ENCODE measurements around the gene KRTAP12-3.
"Not testable (repeated sequence)": the region's sequence is repeated elsewhere in the genome, so short reads cannot be mapped to it uniquely, and the experiment has no call there.

Gene KRTAP12-3

DNA sequence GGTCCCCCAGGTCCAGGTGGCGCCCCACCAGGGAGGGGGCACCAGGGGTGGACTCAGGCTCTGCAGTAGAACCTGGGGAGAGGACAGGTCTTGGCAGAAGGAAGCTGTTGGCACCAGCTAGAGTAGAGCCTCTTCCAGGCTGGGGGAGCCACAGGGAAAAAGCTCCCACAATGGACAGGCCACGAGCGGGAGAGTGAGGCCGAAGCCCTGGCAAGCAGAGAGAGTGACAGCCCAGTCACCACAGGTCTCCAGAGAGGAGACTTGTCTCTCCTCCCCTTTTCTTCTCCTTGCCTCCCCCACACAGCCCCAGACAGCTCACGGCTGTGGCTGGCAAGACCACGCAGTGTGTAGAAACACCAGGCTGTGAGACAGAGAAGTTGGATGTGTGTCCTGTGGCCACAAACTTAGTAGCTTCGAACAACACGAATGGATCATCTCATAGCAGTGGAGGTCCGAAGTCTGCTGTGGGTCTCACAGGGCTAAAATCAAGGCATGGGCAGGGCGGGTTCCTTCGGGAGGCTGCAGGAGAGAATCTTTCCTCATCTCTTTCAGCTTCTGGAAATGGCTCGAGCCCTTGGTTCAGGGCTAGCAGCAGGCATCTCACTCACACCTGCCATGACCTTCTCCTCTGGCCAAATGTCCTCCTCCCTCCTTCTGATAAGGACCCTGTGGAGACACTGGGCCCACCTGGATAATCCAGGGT lies 6.6 kb upstream of the KRTAP12-3 start:
- DNase-seq (ENCODE audit: low spot score): no peak

DNA sequence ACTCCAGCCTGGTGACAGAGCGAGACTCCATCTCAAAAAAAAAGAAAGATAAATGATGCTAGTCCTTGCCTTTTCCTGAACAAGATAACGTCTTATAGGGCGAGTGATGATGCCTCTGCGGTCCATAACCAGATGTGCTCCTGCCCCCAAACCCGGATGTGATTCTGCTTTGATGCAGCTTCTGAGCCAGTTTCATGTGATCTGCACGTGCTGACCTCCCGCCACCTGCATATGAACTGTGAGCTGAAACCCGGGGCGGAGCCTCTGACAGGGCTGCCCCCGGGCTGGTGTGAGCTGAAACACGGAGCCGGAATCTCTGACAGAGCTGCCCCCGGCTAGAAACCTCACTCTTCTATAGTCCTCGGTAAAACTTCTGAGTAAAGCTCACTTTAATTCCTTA lies 4.6 kb upstream of the KRTAP12-3 start:
- DNase-seq (ENCODE audit: low spot score): no peak

DNA sequence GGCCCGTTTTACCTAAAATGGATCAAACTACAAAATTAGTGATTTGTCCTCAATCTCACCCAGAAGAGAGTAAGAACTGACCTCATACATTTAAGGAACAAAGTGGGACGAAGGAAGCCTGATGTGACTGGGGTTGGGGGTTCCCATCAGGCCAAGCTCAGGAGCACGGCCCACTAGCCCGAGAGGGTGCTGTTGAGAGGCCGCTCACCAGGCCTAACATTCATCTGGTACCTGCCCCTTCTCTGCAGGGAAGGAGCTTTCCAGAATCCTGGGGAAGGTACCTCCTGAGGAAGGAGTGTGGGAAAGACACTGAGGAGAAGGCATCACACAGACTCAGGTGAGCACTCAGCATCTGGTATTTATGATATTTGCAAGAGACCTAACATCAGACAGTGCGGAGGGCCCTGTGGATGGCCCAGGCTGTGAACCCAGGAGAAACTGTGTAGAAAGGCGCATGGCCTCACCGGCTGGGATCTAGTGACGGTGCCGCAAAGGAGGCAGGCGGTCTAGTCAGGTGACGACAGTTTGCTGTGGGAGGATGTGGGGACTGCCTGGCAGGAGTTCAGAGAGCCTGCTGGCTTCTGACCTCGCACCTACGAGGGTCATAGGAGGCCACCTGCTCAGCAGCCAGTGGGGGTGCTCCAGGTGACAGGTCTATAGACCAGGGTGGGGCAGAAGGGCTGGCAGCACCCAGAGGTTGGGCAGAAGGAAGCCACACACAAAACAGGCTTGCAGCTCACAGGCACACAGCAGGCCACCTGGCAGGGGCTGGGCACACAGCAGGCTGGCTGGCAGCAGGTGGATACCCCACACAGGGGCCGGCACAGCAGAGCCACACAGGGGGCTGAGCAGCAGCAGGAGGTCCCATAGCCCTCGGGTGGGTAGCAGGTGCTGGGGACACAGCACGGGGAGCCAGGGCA lies 3.8 kb upstream of the KRTAP12-3 start:
- DNase-seq (ENCODE audit: low spot score): no peak

DNA sequence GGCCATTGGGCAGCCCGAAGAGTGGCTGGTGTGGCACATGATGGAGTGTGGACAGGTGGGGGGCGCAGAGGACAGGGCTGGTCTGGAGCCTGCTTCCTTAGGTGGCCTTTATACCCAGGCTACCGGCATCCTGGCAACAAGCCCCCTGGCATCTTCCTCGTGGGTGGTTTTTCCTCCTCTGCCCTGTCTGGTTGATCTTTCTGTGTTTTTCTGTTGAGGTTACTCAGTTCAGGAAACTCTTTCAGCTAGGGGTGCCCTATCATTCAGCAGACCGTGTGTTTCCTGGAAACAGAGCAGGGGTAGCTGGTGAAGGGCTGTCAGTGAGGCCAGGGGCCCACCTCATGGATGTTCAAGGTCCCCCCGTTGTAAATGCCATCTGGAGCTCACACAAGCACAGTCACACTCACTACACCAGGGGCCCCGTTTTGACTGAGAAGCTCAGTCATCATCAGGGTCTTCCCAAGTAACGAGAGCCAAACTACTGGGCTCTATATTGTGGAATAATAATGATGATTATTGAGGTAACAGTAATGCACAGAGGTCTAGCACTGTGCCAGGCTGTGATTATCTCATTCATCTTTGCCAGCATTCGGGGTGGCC lies 3.1 kb upstream of the KRTAP12-3 start, which contains the start of gene KRTAP12-4:
TSS of gene KRTAP12-4 (minus strand) at position 84 of the 600 bp plus-strand sequence. CDS start at position 39, 45 bp downstream.
- no peak for DNase-seq (ENCODE audit: low spot score)

DNA sequence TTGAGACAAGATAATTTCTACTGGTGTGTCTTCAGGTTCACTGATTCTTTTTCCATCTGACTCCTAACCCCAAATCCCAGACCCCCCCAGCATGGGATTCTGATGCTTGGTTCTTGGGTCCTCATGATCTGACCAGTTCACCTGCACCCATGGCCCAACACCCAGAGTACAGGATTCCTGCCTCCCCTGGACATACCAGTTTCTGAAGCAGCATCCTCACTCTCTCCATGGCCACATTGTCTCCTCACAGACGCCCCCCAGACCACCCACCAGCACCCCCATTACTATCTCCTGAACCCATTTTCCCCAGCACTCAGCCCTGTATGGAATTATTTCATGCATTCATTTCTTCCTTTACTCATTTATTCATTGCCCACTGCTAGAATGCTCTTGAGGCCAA lies 864 bp upstream of the KRTAP12-3 start:
- DNase-seq (ENCODE audit: low spot score): no peak

DNA sequence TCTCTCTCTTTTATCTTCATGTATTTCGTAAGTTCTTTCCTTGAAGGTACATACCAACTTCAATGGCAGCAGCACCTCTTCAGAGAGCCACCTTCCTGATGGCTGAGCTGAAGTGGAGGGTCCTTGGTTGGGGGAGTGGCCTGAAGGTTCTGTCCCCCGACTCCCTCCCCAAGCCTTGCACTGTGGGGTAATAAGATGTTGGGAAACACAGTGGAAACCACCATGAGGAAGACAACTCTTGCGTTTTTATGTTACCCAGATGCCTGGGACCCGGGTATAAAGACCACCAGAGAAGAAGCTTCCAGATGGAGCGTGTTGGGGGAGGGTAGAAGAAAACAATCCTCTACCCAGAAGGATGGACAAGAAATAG lies 794 bp downstream of the KRTAP12-3 start:
- DNase-seq (ENCODE audit: low spot score): no peak

DNA sequence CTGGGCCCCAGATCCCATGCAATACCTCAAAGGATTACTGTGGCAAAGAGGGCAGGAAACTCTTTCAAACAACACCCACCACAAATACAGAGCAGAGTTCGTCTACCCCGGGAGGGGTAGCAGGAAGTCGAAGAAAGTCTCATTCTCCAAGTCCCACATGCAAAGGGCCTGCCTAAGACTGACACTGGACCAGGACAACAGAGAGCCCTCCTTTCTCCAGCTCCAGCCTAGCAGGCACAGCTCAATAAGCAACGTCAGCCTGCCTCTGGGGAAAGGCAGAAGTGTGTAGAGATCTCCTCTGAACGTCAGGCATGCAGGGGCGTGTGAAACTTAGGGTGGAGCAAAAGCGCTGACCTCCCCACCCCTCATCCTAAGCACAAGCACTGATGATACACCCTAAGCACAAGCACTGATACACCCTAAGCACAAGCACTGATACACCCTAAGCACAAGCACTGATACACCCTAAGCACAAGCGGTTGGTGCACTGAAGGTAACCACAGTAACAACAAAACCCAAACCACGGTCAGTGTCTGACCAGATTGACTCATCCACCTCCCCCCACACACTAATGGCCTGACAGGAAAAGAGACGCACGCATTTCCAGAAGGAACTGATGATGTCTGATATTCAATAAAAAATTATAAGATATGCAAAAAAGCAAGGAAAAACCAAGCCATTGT lies 1.3 kb downstream of the KRTAP12-3 start:
- DNase-seq (ENCODE audit: low spot score): no peak

DNA sequence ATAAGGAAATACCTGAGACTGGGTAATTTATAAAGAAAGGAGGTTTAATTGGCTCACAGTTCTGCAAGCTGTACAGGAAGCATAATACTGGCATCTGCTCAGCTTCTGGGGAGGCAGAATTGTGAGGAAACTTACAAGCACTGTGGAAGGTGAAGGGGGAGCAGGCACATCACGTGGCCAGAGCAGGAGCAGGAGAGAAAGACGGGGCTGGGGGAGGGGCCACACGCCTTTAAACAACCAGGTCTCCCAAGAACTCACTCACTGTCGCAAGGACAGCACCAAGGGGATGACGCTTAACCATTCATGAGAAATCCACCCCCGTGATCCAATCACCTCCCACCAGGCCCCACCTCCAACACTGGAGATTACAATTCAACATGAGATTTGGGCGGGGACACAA lies 3.8 kb downstream of the KRTAP12-3 start:
- not testable (repeated sequence) for DNase-seq (ENCODE audit: low spot score)

DNA sequence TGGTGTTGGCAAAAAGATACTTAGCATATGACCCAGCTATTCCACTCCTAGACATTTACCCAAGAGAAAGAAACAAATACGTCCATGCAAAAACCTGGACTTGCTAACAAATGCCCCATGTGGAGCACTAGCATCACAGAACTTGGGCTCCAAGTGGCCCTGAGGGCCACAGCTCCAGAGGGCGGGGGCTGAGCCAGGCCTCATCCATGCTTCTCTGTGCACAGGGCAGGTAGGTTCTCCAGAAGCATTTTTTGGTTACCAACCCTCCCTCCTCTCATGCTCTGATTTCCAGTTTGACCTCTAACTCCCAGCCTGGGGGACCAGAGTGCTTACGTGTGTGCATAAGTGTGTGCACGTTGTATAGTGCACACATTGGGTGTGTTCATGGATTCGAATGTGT lies 7.0 kb downstream of the KRTAP12-3 start:
- no peak for DNase-seq (ENCODE audit: low spot score)

DNA sequence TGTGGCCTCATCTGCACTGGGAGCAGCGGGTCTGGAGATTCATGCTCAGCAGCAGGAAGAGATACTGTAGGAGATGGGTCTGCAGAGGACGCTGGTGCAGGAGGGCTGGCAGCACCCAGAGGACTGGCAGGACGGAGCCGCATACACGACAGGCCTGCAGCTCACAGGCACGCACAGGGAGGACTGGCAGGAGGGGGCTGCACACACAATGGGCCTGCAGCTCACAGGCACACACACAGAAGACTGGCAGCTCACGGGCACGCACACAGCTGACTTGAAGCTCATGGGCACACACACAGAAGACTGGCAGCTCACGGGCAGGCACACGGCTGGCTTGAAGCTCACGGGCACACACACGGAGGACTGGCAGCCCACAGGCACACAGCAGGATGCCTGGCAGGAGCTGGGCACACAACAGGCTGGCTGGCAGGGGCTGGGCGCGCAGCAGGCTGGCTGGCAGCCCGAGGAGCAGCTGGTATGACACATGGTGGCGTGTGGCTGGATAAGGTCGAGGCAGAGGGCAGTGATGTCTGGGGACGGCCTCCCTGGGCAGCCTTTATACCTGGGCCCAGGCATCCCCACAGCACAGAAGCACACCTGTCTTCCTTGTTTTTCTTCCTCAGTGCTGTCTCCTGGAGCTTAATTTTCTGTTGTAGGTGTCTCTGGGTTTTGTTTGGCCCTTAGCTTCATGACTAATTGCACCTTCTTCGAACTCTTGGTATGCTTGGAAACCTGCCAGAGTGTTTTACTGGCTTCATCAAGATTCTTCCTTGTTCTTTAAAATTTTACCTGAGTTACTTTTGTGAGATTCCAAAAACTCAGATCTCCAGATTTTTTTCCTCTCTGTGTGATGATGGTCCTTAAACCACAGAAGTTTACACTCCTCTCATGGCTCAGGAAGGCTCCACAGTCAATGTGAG lies 8.9 kb downstream of the KRTAP12-3 start, which contains the start of gene KRTAP12-2:
TSS of gene KRTAP12-2 (minus strand) at position 527 of the 920 bp plus-strand sequence. CDS start at position 486, 41 bp downstream.
- DNase-seq (ENCODE audit: low spot score): no peak

DNA sequence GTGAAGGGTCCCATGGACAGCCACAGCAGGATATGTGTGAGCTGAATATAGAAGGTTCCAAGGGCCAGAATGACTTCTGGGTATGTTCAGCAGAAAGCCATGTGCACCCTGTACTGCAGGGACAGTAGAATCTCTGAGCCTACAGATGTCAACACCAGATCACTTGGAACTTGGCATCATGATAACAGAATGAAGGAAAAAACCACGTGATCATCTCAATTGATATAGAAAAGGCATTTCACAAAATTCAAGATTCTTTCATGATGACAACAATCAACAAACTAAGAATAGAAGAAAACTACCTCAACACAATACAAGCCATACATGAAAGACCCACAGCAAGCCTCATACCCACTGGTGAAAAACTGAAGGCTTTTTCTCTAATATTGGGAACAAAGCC lies 9.9 kb downstream of the KRTAP12-3 start:
- DNase-seq (ENCODE audit: low spot score): no peak

DNA sequence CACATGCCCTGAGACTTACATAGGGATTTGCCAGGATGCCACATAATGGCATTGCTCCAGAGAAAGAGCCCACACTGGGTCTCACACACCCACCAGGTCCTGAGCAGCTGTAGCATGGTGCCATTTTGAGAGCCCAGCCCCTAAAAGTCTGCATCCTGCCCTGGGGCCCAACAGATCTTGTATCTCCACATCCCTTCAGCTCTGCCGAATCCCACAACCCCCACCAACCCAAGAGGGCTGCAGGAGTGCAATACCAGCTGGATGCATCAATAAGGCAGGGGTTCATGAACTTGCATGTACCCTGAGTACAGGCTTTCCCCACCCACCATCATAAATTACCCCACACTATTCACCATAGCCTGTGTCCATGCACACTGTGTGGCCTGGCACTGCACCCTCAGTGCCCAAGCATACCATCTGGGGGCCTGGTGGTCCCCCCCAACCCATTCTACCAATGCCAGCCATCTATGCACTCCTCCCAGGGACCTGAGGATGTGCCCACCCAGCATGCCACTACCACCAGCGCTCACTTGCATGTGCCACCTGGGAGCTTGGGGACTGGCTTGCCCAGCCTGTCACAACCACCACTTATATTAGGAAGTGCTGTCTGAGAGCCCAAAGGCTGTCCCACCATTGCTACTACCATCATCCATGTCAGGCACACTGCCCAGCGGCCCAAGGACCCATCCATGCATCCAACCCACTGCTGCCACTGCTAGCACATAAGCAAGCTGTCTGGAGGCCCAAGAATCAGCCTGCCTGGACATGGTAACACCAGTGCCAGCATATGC lies 13.1 kb downstream of the KRTAP12-3 start:
- DNase-seq (ENCODE audit: low spot score): no peak

DNA sequence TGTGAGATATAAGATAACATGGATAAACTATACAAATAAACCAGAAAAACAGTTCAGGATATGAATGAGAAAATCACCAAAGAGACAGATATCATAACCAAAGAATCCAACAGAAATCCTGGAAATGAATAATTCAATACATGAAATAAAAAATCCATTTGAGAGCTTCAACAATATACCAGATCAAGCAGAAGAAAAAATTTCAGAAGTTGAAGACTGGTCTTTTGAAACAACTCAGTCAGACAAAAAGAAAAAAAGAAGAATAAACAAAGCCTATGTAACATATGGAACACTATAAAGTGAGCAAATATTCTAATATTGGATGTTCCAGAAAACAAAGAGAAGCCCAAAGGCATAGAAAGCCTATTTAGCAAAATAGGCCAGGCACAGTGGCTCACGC lies 14.2 kb downstream of the KRTAP12-3 start:
- DNase-seq (ENCODE audit: low spot score): no peak

DNA sequence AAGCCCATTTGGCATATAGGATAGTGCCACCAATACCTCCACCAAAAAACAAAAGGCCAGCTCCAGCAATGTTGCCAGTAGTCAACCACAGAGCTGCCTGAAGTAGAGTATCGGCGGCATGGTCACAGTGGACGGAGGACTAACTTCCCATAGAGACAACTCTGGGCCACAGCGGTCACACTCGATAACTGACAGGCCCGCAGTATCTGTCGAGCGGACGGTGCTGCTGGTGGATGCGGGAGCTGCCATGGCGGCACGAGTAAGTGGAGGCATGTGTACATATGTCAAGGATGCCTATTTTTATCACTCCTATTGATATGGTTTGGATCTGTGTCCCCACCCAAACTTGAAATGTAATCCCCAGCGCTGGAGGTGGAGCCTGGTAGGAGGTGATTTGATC lies 20.1 kb downstream of the KRTAP12-3 start:
- DNase-seq (ENCODE audit: low spot score): no peak

DNA sequence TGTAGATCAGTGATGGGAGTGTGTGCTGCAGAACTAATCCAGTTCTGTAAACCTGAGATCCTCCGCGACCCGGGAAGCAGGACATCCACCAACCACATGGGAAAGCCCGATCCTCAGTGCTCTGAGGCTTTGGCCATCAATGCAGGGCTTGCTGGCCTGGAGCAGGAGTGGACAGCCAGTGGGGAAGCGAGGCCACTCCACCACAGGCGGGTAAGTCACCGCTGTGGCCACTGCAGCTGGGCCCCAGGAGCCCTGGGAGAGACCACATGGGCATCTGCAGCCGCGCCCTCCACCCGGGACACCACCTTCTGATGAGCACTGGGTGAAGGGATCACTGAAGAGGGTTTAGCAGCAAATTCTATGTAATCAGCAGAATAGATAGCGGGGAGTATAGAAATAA lies 23.4 kb downstream of the KRTAP12-3 start:
- no peak for DNase-seq (ENCODE audit: low spot score)

DNA sequence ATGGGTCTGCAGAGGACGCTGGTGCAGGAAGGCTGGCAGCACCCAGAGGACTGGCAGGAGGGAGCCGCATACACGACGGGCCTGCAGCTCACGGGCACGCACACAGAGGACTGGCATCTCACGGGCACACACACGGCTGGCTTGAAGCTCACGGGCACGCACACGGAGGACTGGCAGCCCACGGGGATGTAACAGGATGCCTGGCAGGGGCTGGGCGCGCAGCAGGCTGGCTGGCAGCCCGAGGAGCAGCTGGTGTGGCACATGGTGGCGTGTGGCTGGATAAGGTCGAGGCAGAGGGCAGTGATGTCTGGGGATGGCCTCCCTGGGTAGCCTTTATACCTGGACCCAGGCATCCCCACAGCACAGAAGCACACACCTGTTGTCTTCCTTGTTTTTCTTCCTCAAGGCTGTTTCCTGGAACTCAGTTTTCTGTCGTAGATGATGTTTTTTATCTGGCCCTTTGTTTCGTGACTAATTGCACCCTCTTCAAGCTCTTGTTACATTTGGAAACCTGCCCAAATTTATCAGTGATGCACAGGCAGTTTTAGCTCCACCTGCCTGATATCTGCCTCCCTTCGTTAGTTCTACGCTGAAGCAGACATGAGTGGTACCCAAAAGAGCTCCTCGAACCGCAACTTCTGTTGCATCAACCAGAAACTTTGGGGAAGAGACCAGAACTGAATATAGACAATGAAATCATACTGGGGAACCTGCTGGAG lies 24.3 kb downstream of the KRTAP12-3 start, which contains the start of gene KRTAP12-1:
TSS of gene KRTAP12-1 (minus strand) at position 303 of the 719 bp plus-strand sequence. CDS start at position 263, 40 bp downstream.
- no peak for DNase-seq (ENCODE audit: low spot score)

DNA sequence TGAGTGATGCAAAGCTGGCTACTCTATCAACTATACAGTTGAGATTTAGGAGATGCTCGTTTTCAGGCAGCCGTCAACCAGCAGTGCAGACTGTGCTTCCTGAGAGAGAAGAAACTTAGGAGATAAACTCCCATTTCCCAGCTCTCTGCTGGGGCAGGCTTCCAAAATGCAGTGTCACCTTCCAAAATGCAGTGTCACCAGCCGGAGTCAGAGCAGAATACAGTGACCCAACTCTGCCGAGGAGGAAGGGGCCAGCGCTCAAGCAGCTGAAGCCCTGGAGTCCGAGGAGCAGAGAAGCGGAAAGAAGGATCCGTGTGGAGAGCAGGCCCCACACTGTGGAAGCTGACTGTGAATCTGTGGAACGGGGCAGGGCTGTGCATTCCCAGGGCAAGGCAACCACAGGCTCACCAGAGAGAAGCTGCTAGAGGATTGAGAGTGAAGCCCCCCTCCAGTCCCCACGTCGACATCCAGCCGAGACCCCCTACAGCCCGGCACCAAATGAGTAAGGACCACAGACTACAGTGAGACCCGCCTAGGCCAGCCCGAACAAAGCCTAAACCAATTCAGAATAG lies 24.9 kb downstream of the KRTAP12-3 start:
- DNase-seq (ENCODE audit: low spot score): no peak

DNA sequence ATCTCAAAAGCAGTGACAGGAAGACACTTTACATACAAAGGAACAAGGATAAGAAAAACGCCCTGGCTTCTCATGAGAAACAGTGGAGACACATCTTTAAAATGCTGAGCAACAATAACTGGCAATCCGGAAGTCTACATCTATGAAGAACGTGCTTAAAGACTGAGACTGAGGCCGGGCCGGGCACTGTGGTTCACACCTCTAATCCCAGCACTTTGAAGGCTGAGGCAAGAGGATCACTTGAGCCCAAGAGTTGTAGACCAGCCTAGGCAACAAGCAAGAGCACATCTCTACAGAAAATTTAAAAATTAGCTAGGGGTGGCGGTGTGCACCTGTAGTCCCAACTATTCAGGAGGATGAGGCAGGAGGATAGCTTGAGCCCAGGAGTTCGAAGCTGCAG lies 26.3 kb downstream of the KRTAP12-3 start:
- DNase-seq (ENCODE audit: low spot score): no peak

DNA sequence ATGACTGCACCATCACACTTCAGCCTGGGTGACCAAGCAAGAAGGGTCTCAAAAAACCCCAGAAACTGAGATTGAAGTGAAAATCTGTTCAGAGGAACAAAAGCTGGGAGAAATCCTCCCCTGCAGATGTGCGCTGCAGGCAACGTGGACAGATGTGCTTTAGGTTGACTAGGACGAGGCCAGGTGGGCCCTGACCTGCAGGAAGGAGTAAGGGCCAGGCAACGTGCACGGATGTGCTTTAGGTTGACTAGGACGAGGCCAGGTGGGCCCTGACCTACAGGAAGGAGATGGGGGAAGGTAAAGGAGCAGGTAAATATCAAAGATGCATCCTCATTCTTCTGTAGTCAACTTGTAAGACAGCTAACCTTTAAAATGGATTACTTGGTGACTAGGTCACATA lies 26.8 kb downstream of the KRTAP12-3 start:
- no peak for DNase-seq (ENCODE audit: low spot score)

Data from putamen (tissue), 1 donor.